ENCODE data around the gene ABCC4.
"Not testable (repeated sequence)": the region's sequence is repeated elsewhere in the genome, so short reads cannot be mapped to it uniquely, and the experiment has no call there.

ABCC4 gene

GRCh38 chr13:95180513-95181245 lies 120.6 kb downstream of the ABCC4 start:
- no peak for TF ChIP-seq CTCF (IDR thresholded peaks at IDR 0.05; ENCODE audit: low read depth, low read length, missing control alignments)
- in situ Hi-C loops (cut with HindIII; ENCODE audit: low sequenced_read_pairs), result no loop called here
- H3K4me3 ChIP-seq (ENCODE audit: low read depth, low read length), result no peak overlapping the region
- DNase-seq (ENCODE audit: low read depth), result no peak

GRCh38 chr13:95176611-95177259 lies 124.5 kb downstream of the ABCC4 start:
- in situ Hi-C loops (cut with HindIII; ENCODE audit: low sequenced_read_pairs), result no loop called here
- no peak overlapping the region for H3K4me3 ChIP-seq (ENCODE audit: low read depth, low read length)
- TF ChIP-seq CTCF (IDR thresholded peaks at IDR 0.05; ENCODE audit: low read depth, low read length, missing control alignments), result no peak
- DNase-seq (ENCODE audit: low read depth), result peak; percentile 54

DNA sequence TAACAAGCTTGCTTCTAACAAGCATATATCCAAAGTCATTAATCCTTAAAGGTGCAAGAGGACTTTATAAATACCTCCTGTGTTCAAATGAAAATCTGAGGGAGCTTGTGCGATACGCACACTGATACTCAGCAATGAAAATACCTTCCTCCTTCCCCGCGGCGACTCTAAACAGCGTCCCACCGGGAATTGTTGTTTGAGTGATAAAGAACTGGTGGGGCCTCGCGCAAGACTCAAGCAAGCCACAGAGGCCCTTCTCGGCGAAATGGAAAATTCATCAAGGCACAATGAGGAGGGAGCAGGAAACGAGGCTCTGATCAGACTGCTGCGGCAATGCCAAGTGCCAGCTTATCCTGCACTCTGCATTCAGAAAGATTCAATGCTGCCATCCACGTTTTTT lies 126.7 kb downstream of the ABCC4 start:
- in situ Hi-C loops (cut with HindIII; ENCODE audit: low sequenced_read_pairs), result no loop called here
- DNase-seq (ENCODE audit: low read depth), result no peak
- no peak for TF ChIP-seq CTCF (IDR thresholded peaks at IDR 0.05; ENCODE audit: low read depth, low read length, missing control alignments)
- no peak overlapping the region for H3K4me3 ChIP-seq (ENCODE audit: low read depth, low read length)

DNA sequence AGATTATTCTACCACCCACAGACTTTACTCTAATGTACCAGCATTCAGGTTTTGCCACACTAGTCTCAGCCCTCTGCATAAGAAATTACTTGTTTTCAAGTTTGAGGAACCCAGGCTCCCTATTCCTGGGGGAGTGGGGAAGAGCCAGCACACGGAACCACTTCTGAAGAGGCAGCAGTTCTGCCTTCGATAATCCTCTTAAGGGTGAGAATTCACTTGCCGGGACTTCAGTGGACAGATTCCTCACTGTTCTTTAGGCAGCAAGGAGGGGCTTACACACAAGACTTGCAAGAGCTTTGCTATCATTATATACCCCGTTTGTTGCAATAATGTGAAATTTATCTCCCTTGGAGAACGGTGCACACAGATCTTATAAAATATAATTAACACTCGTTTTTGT lies 133.1 kb downstream of the ABCC4 start:
- no peak for DNase-seq (ENCODE audit: low read depth)
- TF ChIP-seq CTCF (IDR thresholded peaks at IDR 0.05; ENCODE audit: low read depth, low read length, missing control alignments), result no peak
- in situ Hi-C loops (cut with HindIII; ENCODE audit: low sequenced_read_pairs), result no loop called here
- no peak overlapping the region for H3K4me3 ChIP-seq (ENCODE audit: low read depth, low read length)

GRCh38 chr13:95167003-95167402 lies 134.2 kb downstream of the ABCC4 start:
- H3K4me3 ChIP-seq (ENCODE audit: low read depth, low read length); DNase-seq (ENCODE audit: low read depth); in situ Hi-C loops (cut with HindIII; ENCODE audit: low sequenced_read_pairs): not testable (repeated sequence)

GRCh38 chr13:95164830-95165229 lies 136.4 kb downstream of the ABCC4 start:
- no peak overlapping the region for H3K4me3 ChIP-seq (ENCODE audit: low read depth, low read length)
- in situ Hi-C loops (cut with HindIII; ENCODE audit: low sequenced_read_pairs), result no loop called here
- DNase-seq (ENCODE audit: low read depth), result no peak
- no peak for TF ChIP-seq CTCF (IDR thresholded peaks at IDR 0.05; ENCODE audit: low read depth, low read length, missing control alignments)
